ENCODE data around the gene DPYD. TPM values are rescaled to one million over a fixed set of nuclear protein-coding genes. Genes with fewer than 3 reads are reported as not detected.

Gene DPYD
- total and polyA plus RNA-seq, 7 donors = 6.0 to 56.1 (median 40.2) TPM

- TF ChIP-seq POLR2A (IDR thresholded peaks at IDR 0.05) (no peak), POLR2AphosphoS5 (IDR thresholded peaks at IDR 0.05) (no peak), EP300 (IDR thresholded peaks at IDR 0.05) (no peak)
- TF ChIP-seq, protein P1, sequence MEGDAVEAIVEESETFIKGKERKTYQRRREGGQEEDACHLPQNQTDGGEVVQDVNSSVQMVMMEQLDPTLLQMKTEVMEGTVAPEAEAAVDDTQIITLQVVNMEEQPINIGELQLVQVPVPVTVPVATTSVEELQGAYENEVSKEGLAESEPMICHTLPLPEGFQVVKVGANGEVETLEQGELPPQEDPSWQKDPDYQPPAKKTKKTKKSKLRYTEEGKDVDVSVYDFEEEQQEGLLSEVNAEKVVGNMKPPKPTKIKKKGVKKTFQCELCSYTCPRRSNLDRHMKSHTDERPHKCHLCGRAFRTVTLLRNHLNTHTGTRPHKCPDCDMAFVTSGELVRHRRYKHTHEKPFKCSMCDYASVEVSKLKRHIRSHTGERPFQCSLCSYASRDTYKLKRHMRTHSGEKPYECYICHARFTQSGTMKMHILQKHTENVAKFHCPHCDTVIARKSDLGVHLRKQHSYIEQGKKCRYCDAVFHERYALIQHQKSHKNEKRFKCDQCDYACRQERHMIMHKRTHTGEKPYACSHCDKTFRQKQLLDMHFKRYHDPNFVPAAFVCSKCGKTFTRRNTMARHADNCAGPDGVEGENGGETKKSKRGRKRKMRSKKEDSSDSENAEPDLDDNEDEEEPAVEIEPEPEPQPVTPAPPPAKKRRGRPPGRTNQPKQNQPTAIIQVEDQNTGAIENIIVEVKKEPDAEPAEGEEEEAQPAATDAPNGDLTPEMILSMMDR (IDR thresholded peaks at IDR 0.05) = no peak
- no peak for DNase-seq
- no peaks in the 10 kb centered on the region for H3K27me3 ChIP-seq
- no peaks in the 10 kb centered on the region for H3K9me3 ChIP-seq
- no peak overlapping the region for H3K4me3 ChIP-seq
- no peaks in the 10 kb centered on the region for H3K36me3 ChIP-seq
- H3K27ac ChIP-seq = no peak overlapping the region
- H3K4me1 ChIP-seq = peaks cover 0 to 10% (median 4%) of the 10 kb centered on the region in 4 donors
- intact Hi-C loops (cut with DNase I) = no loop called here
Observed at GRCh38 chr1:97307568-97307967, 613.3 kb downstream of the DPYD start.

GRCh38 chr1:97307151-97307550, 613.7 kb downstream of the DPYD start:
- no peaks in the 10 kb centered on the region for H3K27me3 ChIP-seq
- H3K27ac ChIP-seq = no peak overlapping the region
- peaks cover 0 to 10% (median 4%) of the 10 kb centered on the region in 4 donors for H3K4me1 ChIP-seq
- H3K9me3 ChIP-seq = no peaks in the 10 kb centered on the region
- H3K4me3 ChIP-seq = no peak overlapping the region
- WGBS, 2 donors = 92 to 94% methylated on average over 2 of the region's 2 CpGs
- intact Hi-C loops (cut with DNase I) = no loop called here
- no peaks in the 10 kb centered on the region for H3K36me3 ChIP-seq
- no peak for DNase-seq
- TF ChIP-seq, protein P1 (IDR thresholded peaks at IDR 0.05) = no peak
- TF ChIP-seq EP300 (IDR thresholded peaks at IDR 0.05) (no peak), POLR2A (IDR thresholded peaks at IDR 0.05) (no peak), POLR2AphosphoS5 (IDR thresholded peaks at IDR 0.05) (no peak)

GRCh38 chr1:97306504-97306903, 614.3 kb downstream of the DPYD start:
- Histone ChIP-seq H3K36me3 (no peaks in the 10 kb centered on the region), H3K27me3 (no peaks in the 10 kb centered on the region), H3K4me1 (peaks cover 0 to 10% (median 4%) of the 10 kb centered on the region in 4 donors), H3K9me3 (no peaks in the 10 kb centered on the region), H3K4me3 (no peak overlapping the region), H3K27ac (no peak overlapping the region)
- DNase-seq = no peak
- TF ChIP-seq EP300 (IDR thresholded peaks at IDR 0.05) (no peak), POLR2A (IDR thresholded peaks at IDR 0.05) (no peak), POLR2AphosphoS5 (IDR thresholded peaks at IDR 0.05) (no peak)
- TF ChIP-seq, protein P1 (IDR thresholded peaks at IDR 0.05) = no peak
- intact Hi-C loops (cut with DNase I) = no loop called here

- H3K4me3 ChIP-seq = no peak overlapping the region
- TF ChIP-seq POLR2A (IDR thresholded peaks at IDR 0.05) (no peak), POLR2AphosphoS5 (IDR thresholded peaks at IDR 0.05) (no peak)
- intact Hi-C loops (cut with DNase I) = no loop called here
- H3K27me3 ChIP-seq = no peaks in the 10 kb centered on the region
- H3K27ac ChIP-seq = peak overlapping the region in 2 of 4 donors; percentile 9 to 32
- H3K4me1 ChIP-seq = peaks cover 0 to 14% (median 4%) of the 10 kb centered on the region in 4 donors
- no peaks in the 10 kb centered on the region for H3K36me3 ChIP-seq
- 80 to 86% methylated on average over 2 of the region's 2 CpGs for WGBS, 2 donors
- no peaks in the 10 kb centered on the region for H3K9me3 ChIP-seq
- no peak for DNase-seq
Observed at GRCh38 chr1:97304366-97304765, 616.5 kb downstream of the DPYD start.

DNA sequence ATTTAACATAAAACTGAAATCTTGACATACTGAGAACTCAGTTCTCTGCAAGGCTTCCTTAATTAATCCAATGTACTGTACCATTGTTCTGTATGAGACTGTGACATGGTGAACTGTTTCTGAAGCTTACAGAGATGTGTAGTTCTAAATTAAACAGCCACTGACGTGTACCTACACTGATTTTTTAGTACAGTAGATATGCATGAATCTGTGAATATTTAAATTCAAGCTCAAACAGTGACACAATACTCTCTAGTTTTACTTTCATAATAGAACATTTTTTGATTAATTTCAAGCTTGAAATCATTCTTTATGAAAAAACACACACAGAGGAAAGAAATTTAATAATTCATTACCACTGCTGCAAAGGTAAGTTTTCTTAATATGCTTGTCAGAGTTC, 621.9 kb downstream of the DPYD start:
- Histone ChIP-seq H3K9me3 (no peaks in the 10 kb centered on the region), H3K36me3 (peaks cover 0 to 4% (median 0%) of the 10 kb centered on the region in 4 donors), H3K4me3 (no peak overlapping the region), H3K27ac (no peak overlapping the region), H3K4me1 (peaks cover 0 to 9% (median under 1%) of the 10 kb centered on the region in 4 donors), H3K27me3 (no peaks in the 10 kb centered on the region)
- TF ChIP-seq, protein P1 (IDR thresholded peaks at IDR 0.05) = no peak
- TF ChIP-seq POLR2AphosphoS5 (IDR thresholded peaks at IDR 0.05) (no peak), POLR2A (IDR thresholded peaks at IDR 0.05) (no peak), EP300 (IDR thresholded peaks at IDR 0.05) (no peak)
- DNase-seq = no peak
- 83 to 84% methylated on average over 1 of the region's 1 CpG for WGBS, 2 donors
- intact Hi-C loops (cut with DNase I) = no loop called here

Measured in sigmoid colon (tissue), 7 donors.